Skin epidermis (tissue), 12 donors: ENCODE measurements around the gene UBE3B.
A peak's percentile ranks its signal among the peaks of the same experiment; 100 is the strongest.

Experiments used
- H3K27ac ChIP-seq, 21 experiments: fragments of 200-600 bp; sonication (generic) in 11 of 21; one replicate each; pipeline ENCODE4 v1.5.0; 2020; ENCODE audit warnings: mild to moderate bottlenecking in 3 of 21, inconsistent platforms in 2 of 21, moderate library complexity in 2 of 21
- H3K4me3 ChIP-seq, 7 experiments: fragments of 200-600 bp; sonication (generic) in 2 of 7; one replicate each; pipeline ENCODE4 v1.5.0; 2020; ENCODE audit warnings: inconsistent platforms in 2 of 7, mild to moderate bottlenecking in 2 of 7, moderate library complexity in 1 of 7

Gene UBE3B

GRCh38 chr12:109559200-109559505 is 81.7 kb downstream of the UBE3B start:
- Histone ChIP-seq H3K27ac (no peak overlapping the region), H3K4me3 (no peak overlapping the region)

- H3K27ac ChIP-seq: no peak overlapping the region
- H3K4me3 ChIP-seq: no peak overlapping the region
These were observed 82.2 kb downstream of the UBE3B start for GRCh38 chr12:109559601-109560000.

- no peak overlapping the region for H3K4me3 ChIP-seq
- no peak overlapping the region for H3K27ac ChIP-seq
These were observed 83.7 kb downstream of the UBE3B start for GRCh38 chr12:109560867-109561710.

- Histone ChIP-seq H3K27ac (no peak overlapping the region), H3K4me3 (no peak overlapping the region)
These were observed 84.2 kb downstream of the UBE3B start for GRCh38 chr12:109561711-109562030.

- no peak overlapping the region for H3K27ac ChIP-seq
- H3K4me3 ChIP-seq: no peak overlapping the region
These were observed 85.4 kb downstream of the UBE3B start for GRCh38 chr12:109562871-109563270.

GRCh38 chr12:109563291-109564284 is 86.2 kb downstream of the UBE3B start:
- no peak overlapping the region for H3K4me3 ChIP-seq

GRCh38 chr12:109566424-109566823 is 89.0 kb downstream of the UBE3B start:
- Histone ChIP-seq H3K4me3 (no peak overlapping the region), H3K27ac (no peak overlapping the region)

More at GRCh38 chr12:109563291-109564284, 86.2 kb downstream of the UBE3B start:
- no peak overlapping the region for H3K27ac ChIP-seq

GRCh38 chr12:109567296-109567695 is 89.9 kb downstream of the UBE3B start:
- no peak overlapping the region for H3K4me3 ChIP-seq
- H3K27ac ChIP-seq: no peak overlapping the region

GRCh38 chr12:109567967-109568366 is 90.5 kb downstream of the UBE3B start:
- Histone ChIP-seq H3K27ac (no peak overlapping the region), H3K4me3 (no peak overlapping the region)

- no peak overlapping the region for H3K4me3 ChIP-seq
- no peak overlapping the region for H3K27ac ChIP-seq
These were observed 91.1 kb downstream of the UBE3B start for GRCh38 chr12:109568486-109568885.

GRCh38 chr12:109571773-109572505 is 94.5 kb downstream of the UBE3B start:
- no peak overlapping the region for H3K4me3 ChIP-seq
- H3K27ac ChIP-seq: no peak overlapping the region

GRCh38 chr12:109572506-109572845 is 95.0 kb downstream of the UBE3B start:
- Histone ChIP-seq H3K27ac (peak overlapping the region in 11 of 21 experiments; percentile 67 to 92 (median 87)), H3K4me3 (peak overlapping the region in 6 of 7 experiments; percentile 67 to 82 (median 74))

GRCh38 chr12:109573029-109573913 is 95.8 kb downstream of the UBE3B start, which contains the start of the genes MMAB and MVK:
TSS of gene MMAB (minus strand) at chr12:109573504. CDS start at chr12:109573480, 24 bp downstream.
TSS of gene MVK (plus strand) at chr12:109573794. CDS start at chr12:109574823, 1,029 bp downstream.
- Histone ChIP-seq H3K27ac (peak within 1 kb of the TSS; percentile 55 to 93 (median 87)), H3K4me3 (peak within 1 kb of the TSS; percentile 52 to 82 (median 72))

- Histone ChIP-seq H3K27ac (peak overlapping the region in 20 of 21 experiments; percentile 7 to 92 (median 76)), H3K4me3 (peak overlapping the region; percentile 52 to 82 (median 72))
These were observed 96.4 kb downstream of the UBE3B start for GRCh38 chr12:109573914-109574244.

- no peak overlapping the region for H3K27ac ChIP-seq
- no peak overlapping the region for H3K4me3 ChIP-seq
These were observed 98.2 kb downstream of the UBE3B start for GRCh38 chr12:109575683-109576082.

- no peak overlapping the region for H3K27ac ChIP-seq
- no peak overlapping the region for H3K4me3 ChIP-seq
These were observed 99.9 kb downstream of the UBE3B start for GRCh38 chr12:109577311-109577710.

GRCh38 chr12:109578330-109578927 is 101.0 kb downstream of the UBE3B start:
- Histone ChIP-seq H3K4me3 (no peak overlapping the region), H3K27ac (no peak overlapping the region)

GRCh38 chr12:109579639-109580038 is 102.2 kb downstream of the UBE3B start:
- Histone ChIP-seq H3K4me3 (no peak overlapping the region), H3K27ac (no peak overlapping the region)

- Histone ChIP-seq H3K4me3 (no peak overlapping the region), H3K27ac (no peak overlapping the region)
These were observed 102.8 kb downstream of the UBE3B start for GRCh38 chr12:109580272-109580671.
